GM12878 (cell line): ENCODE results near the gene ACCSL. TPM values are rescaled to one million over a fixed set of nuclear protein-coding genes. Genes with fewer than 3 reads are reported as not detected.

Source experiments
- ATAC-seq: fragments of 200-7000 bp; cut with Tn5 transposase; 3 replicates; pipeline ENCODE4 v1.9.1; 2020; ENCODE audit warnings: mild to moderate bottlenecking, moderate library complexity
- BruUV-seq: library from RNA; stranded (reverse); fragments of 400-500 nt; replicated peaks from 2 replicates; lab custom pipeline; 2021; lab: Mats Ljungman, UMichigan
- CTCF ChIA-PET: fragments of 300-600 bp; sonication (Branson Sonifier 250); formaldehyde crosslinking; extraction: SDS; loops from one replicate; lab custom pipeline; 2021; ENCODE audit warnings: inconsistent platforms; lab: Yijun Ruan, JAX
- POLR2A ChIA-PET: fragments of 350-600 bp; formaldehyde crosslinking; extraction: SDS; loops from one replicate; lab custom pipeline; 2021; ENCODE audit warnings: inconsistent platforms; lab: Charles Lee
- RAD21 ChIA-PET: fragments of 300-600 bp; sonication (Branson Sonifier 250); formaldehyde crosslinking; loops from one replicate; lab custom pipeline; 2023; ENCODE audit warnings: antibody characterized with exemption; ENCODE audit not compliant: unreplicated experiment; lab: Charles Lee
- SMC1A ChIA-PET: fragments of 300-600 bp; sonication (Branson Sonifier 250); formaldehyde crosslinking; loops from one replicate; lab custom pipeline; 2023; ENCODE audit not compliant: unreplicated experiment, uncharacterized antibody; lab: Charles Lee
- DNase-seq: peaks from one replicate; pipeline ENCODE4 v3.0.0-alpha.2; 2011; ENCODE audit warnings: low read depth, low spot score
- FAIRE-seq: peaks from 3 replicates; lab custom pipeline; 2011; peaks lifted over from hg19 to GRCh38; lab: Jason Lieb, UNC
- H2AFZ ChIP-seq: 2 replicates; pipeline ENCODE4 v1.6.0; 2011; ENCODE audit warnings: low read depth, low read length, control low read depth; ENCODE audit not compliant: control insufficient read depth
- H3K27ac ChIP-seq: 2 replicates; pipeline ENCODE4 v1.5.1; 2011; ENCODE audit warnings: control low read depth; ENCODE audit not compliant: control insufficient read depth, insufficient read depth
- H3K27me3 ChIP-seq, 2 experiments: replicated peaks in 1 of 2; 2 replicates each; pipeline versions ENCODE4 v1.6.0 to v1.6.1; 2011; ENCODE audit warnings: low read length in 1 of 2; ENCODE audit not compliant: control insufficient read depth in 2 of 2, insufficient read depth in 2 of 2
- H3K36me3 ChIP-seq, 2 experiments: 2 replicates each; pipeline ENCODE4 v1.5.1; 2011; ENCODE audit warnings: low read length in 1 of 2; ENCODE audit not compliant: control insufficient read depth in 2 of 2, insufficient read depth in 2 of 2
- H3K4me1 ChIP-seq: 2 replicates; pipeline ENCODE4 v1.6.1; 2011; ENCODE audit warnings: mild to moderate bottlenecking, low read length, moderate library complexity, mixed read lengths; ENCODE audit not compliant: control insufficient read depth, insufficient read depth
- H3K4me2 ChIP-seq: 2 replicates; pipeline ENCODE4 v1.6.0; 2011; ENCODE audit warnings: control low read depth; ENCODE audit not compliant: control insufficient read depth, insufficient read depth
- H3K4me3 ChIP-seq: fragments of 200-600 bp; sonication (generic); 2 replicates; pipeline ENCODE4 v1.5.1; 2016
- H3K79me2 ChIP-seq: 2 replicates; pipeline ENCODE4 v1.6.0; 2011; ENCODE audit warnings: low read length; ENCODE audit not compliant: control insufficient read depth, insufficient read depth
- H3K9ac ChIP-seq: 2 replicates; pipeline ENCODE4 v1.8.0; 2011; ENCODE audit warnings: low read length, control low read depth, mixed read lengths; ENCODE audit not compliant: control insufficient read depth, insufficient read depth
- H3K9me3 ChIP-seq: replicated peaks from 3 replicates; pipeline ENCODE4 v1.5.1; 2011; ENCODE audit warnings: mild to moderate bottlenecking, low read length; ENCODE audit not compliant: control insufficient read depth, insufficient read depth
- H4K20me1 ChIP-seq: 2 replicates; pipeline ENCODE4 v1.6.0; 2011; ENCODE audit not compliant: control insufficient read depth, insufficient read depth
- ATF2 ChIP-seq: IDR thresholded peaks from 2 replicates; pipeline ENCODE4 v1.6.1; 2012; ENCODE audit warnings: low read length, inconsistent platforms
- EGR1 ChIP-seq, 2 experiments: IDR thresholded peaks; 1 replicate in 1 of 2; 2 replicates in 1 of 2; pipeline ENCODE4 v1.6.1; 2011 to 2012; ENCODE audit warnings: low read depth in 2 of 2, low read length in 2 of 2, borderline replicate concordance in 1 of 2, mild to moderate bottlenecking in 1 of 2, moderate library complexity in 1 of 2
- HDGF ChIP-seq: fragments of 450-650 bp; IDR thresholded peaks from 2 replicates; pipeline ENCODE4 v1.6.1; 2016; ENCODE audit warnings: antibody characterized with exemption
- IKZF2 ChIP-seq, 2 experiments: fragments of 450-650 bp; IDR thresholded peaks; 2 replicates each; pipeline ENCODE4 v1.6.1; 2017; ENCODE audit warnings: mild to moderate bottlenecking in 2 of 2, moderate library complexity in 2 of 2
- KDM1A ChIP-seq: fragments of 200-600 bp; sonication (generic); IDR thresholded peaks from 2 replicates; pipeline ENCODE4 v1.6.1; 2016; ENCODE audit warnings: borderline replicate concordance
- MTA3 ChIP-seq: IDR thresholded peaks from 2 replicates; pipeline ENCODE4 v1.6.1; 2012; ENCODE audit warnings: low read length, inconsistent platforms, borderline replicate concordance
- NFXL1 ChIP-seq: fragments of 450-650 bp; IDR thresholded peaks from 2 replicates; pipeline ENCODE4 v1.6.1; 2017; ENCODE audit warnings: antibody characterized with exemption, mild to moderate bottlenecking, borderline replicate concordance
- NR2C2 ChIP-seq: IDR thresholded peaks from 2 replicates; pipeline ENCODE4 v1.6.1; 2011; ENCODE audit warnings: borderline replicate concordance, low read depth; ENCODE audit not compliant: control insufficient read depth, insufficient read length
- PML ChIP-seq: IDR thresholded peaks from 2 replicates; pipeline ENCODE4 v1.6.1; 2012; ENCODE audit warnings: low read length, inconsistent platforms
- POLR2AphosphoS5 ChIP-seq: IDR thresholded peaks from 2 replicates; pipeline ENCODE4 v1.6.1; 2011; ENCODE audit warnings: mild to moderate bottlenecking, low read length, inconsistent platforms
- POU2F2 ChIP-seq: IDR thresholded peaks from 3 replicates; pipeline ENCODE4 v1.6.1; 2011; ENCODE audit warnings: low read depth, mild to moderate bottlenecking, low read length, borderline replicate concordance
- RELA ChIP-seq: fragments of 450-650 bp; IDR thresholded peaks from 2 replicates; pipeline ENCODE4 v1.8.0; 2014; ENCODE audit warnings: borderline replicate concordance; ENCODE audit not compliant: partially characterized antibody
- SUZ12 ChIP-seq: fragments of 200-600 bp; sonication (generic); IDR thresholded peaks from one replicate; pipeline ENCODE4 v1.6.1; 2018; ENCODE audit warnings: antibody characterized with exemption, mild to moderate bottlenecking; ENCODE audit not compliant: unreplicated experiment
- TAF1 ChIP-seq: IDR thresholded peaks from 2 replicates; pipeline ENCODE4 v1.6.1; 2011; ENCODE audit warnings: mild to moderate bottlenecking, low read depth, low read length, borderline replicate concordance
- ZNF217 ChIP-seq: fragments of 450-650 bp; IDR thresholded peaks from 2 replicates; pipeline ENCODE4 v1.6.1; 2017; ENCODE audit warnings: antibody characterized with exemption, mild to moderate bottlenecking
- ZNF274 ChIP-seq: IDR thresholded peaks from one replicate; pipeline ENCODE4 v1.8.0; 2011; ENCODE audit not compliant: insufficient read length, insufficient read depth
- WGBS: methylation state at CpG from one replicate; pipeline ENCODE4 v1.1.6; 2016; ENCODE audit warnings: low lambda C conversion rate; ENCODE audit not compliant: insufficient replicate concordance, insufficient coverage; ENCODE audit errors: missing lambda C conversion rate; 5-methylcytosine and 5-hydroxymethylcytosine counted together
- in situ Hi-C: fragments of 300-500 bp; cut with MboI; formaldehyde crosslinking; loops from 9 replicates; pipeline ENCODE4 v1.14.3; 2018; ENCODE audit warnings: mixed read lengths
- intact Hi-C: fragments of 100-400 bp; cut with micrococcal nuclease; formaldehyde crosslinking; loops from one replicate; pipeline ENCODE4 v1.14.2; 2022; ENCODE audit not compliant: unreplicated experiment
- polyA plus RNA-seq, 11 experiments: library from polyadenylated mRNA; depleted of rRNA in 4 of 11; unstranded in 6 of 11; stranded (reverse) in 5 of 11; fragments of >200 nt; fragmentation: Nextera tagmentation in 4 of 11; fragmentation: Illumina TruSeq in 1 of 11; extraction: Ambion mirVana in 4 of 11; extraction: Trizol in 1 of 11; gene quantifications; 1 replicate in 1 of 11; 2 replicates in 10 of 11; pipeline versions ENCODE4 v1.2.1 to v1.2.3, GENCODE V29; 2011 to 2016; ENCODE audit warnings: inconsistent platforms in 2 of 11, missing spikeins in 2 of 11, low read depth in 1 of 11
- total RNA-seq, 4 experiments: library from RNA; depleted of rRNA in 3 of 4; stranded (reverse); fragments of >200 nt in 3 of 4; fragmentation: Illumina TruSeq in 1 of 4; extraction: Trizol in 1 of 4; gene quantifications; 2 replicates each; pipeline versions ENCODE4 v1.2.1 to v1.2.3, GENCODE V29; 2013 to 2021
- TF ChIP-seq, protein P1 (sequence below): fragments of 450-650 bp; conservative IDR thresholded peaks from 2 replicates; pipeline ENCODE4 v1.6.1; 2017; ENCODE audit warnings: mild to moderate bottlenecking, moderate library complexity

Gene ACCSL
- total and polyA plus RNA-seq, 10 of the 15 experiments (the other 5 are each of a cell fraction or from before 2014, with no cell fraction given): 0.15 TPM; not detected in 9

GRCh38 chr11:44033411-44033850, 14.3 kb upstream of the ACCSL start:
- DNase-seq (no peak), FAIRE-seq (no peak), ATAC-seq (no peak)
- intact Hi-C loops (no loop called here), in situ Hi-C loops (no loop called here)
- Histone ChIP-seq H3K9ac (no peak overlapping the region), H3K36me3 (no peaks in the 10 kb centered on the region), H3K4me1 (no peaks in the 10 kb centered on the region), H3K4me2 (no peak overlapping the region), H4K20me1 (no peaks in the 10 kb centered on the region), H3K4me3 (no peak overlapping the region), H2AFZ (no peak overlapping the region), H3K27me3 (peaks cover 0 to 3% of the 10 kb centered on the region in 2 experiments; a peak in 1 of 4 replicates), H3K9me3 (no peaks in the 10 kb centered on the region; the same call in 2 of the 3 replicates), H3K27ac (no peak overlapping the region), H3K79me2 (no peaks in the 10 kb centered on the region)
- 43% methylated on average over 3 of the region's 3 CpGs for WGBS
- no TSS peak for BruUV-seq
- POLR2A ChIA-PET: interaction anchor here (0.7 kb wide), 1 partner anchor 69 kb away, joined by 3 read pairs; no protein-coding TSS in a partner anchor
- CTCF ChIA-PET: no interaction called here
- SMC1A ChIA-PET: interaction anchor here (1.2 kb wide), 1 partner anchor 54 kb away, joined by 3 read pairs; no protein-coding TSS in a partner anchor
- RAD21 ChIA-PET: no interaction called here
- TF ChIP-seq POLR2AphosphoS5 (no peak), TAF1 (no peak), RELA (no peak), POU2F2 (no peak), ATF2 (no peak), MTA3 (no peak), NR2C2 (no peak), IKZF2 (IDR thresholded peaks at IDR 0.05) (no peak), HDGF (no peak), SUZ12 (no peak), ZNF274 (no peak), NFXL1 (no peak), PML (no peak), EGR1 (IDR thresholded peaks at IDR 0.05; ENCODE audit: borderline replicate concordance in 1 of 2, low read depth in 2 of 2, low read length in 2 of 2) (no peak), KDM1A (no peak), ZNF217 (no peak)
- TF ChIP-seq, protein P1, sequence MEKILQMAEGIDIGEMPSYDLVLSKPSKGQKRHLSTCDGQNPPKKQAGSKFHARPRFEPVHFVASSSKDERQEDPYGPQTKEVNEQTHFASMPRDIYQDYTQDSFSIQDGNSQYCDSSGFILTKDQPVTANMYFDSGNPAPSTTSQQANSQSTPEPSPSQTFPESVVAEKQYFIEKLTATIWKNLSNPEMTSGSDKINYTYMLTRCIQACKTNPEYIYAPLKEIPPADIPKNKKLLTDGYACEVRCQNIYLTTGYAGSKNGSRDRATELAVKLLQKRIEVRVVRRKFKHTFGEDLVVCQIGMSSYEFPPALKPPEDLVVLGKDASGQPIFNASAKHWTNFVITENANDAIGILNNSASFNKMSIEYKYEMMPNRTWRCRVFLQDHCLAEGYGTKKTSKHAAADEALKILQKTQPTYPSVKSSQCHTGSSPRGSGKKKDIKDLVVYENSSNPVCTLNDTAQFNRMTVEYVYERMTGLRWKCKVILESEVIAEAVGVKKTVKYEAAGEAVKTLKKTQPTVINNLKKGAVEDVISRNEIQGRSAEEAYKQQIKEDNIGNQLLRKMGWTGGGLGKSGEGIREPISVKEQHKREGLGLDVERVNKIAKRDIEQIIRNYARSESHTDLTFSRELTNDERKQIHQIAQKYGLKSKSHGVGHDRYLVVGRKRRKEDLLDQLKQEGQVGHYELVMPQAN: no peak
